ENCODE measurements around the gene NMNAT3.
"Not testable (repeated sequence)": the region's sequence is repeated elsewhere in the genome, so short reads cannot be mapped to it uniquely, and the experiment has no call there.

NMNAT3 gene

GRCh38 chr3:139636511-139636910 lies 41.3 kb downstream of the NMNAT3 start:
- no peak for DNase-seq (ENCODE audit: low spot score)

- DNase-seq (ENCODE audit: low spot score), result no peak
Measured at GRCh38 chr3:139634111-139634635, 43.6 kb downstream of the NMNAT3 start.

GRCh38 chr3:139633511-139633910 lies 44.3 kb downstream of the NMNAT3 start:
- DNase-seq (ENCODE audit: low spot score), result no peak

GRCh38 chr3:139630542-139630941 lies 47.2 kb downstream of the NMNAT3 start:
- DNase-seq (ENCODE audit: low spot score), result no peak

- peak; percentile 54 for DNase-seq (ENCODE audit: low spot score)
Measured at GRCh38 chr3:139629033-139629432, 48.7 kb downstream of the NMNAT3 start.

GRCh38 chr3:139627759-139628158 lies 50.0 kb downstream of the NMNAT3 start:
- no peak for DNase-seq (ENCODE audit: low spot score)

GRCh38 chr3:139620438-139620837 lies 57.3 kb downstream of the NMNAT3 start:
- no peak for DNase-seq (ENCODE audit: low spot score)

- DNase-seq (ENCODE audit: low spot score), result no peak
Measured at GRCh38 chr3:139619484-139619883, 58.3 kb downstream of the NMNAT3 start.

- DNase-seq (ENCODE audit: low spot score), result no peak
Measured at GRCh38 chr3:139617672-139618268, 60.0 kb downstream of the NMNAT3 start.

- DNase-seq (ENCODE audit: low spot score), result no peak
Measured at GRCh38 chr3:139611528-139611927, 66.2 kb downstream of the NMNAT3 start.

- no peak for DNase-seq (ENCODE audit: low spot score)
Measured at GRCh38 chr3:139610886-139611285, 66.9 kb downstream of the NMNAT3 start.

GRCh38 chr3:139608924-139609323 lies 68.8 kb downstream of the NMNAT3 start:
- no peak for DNase-seq (ENCODE audit: low spot score)

- DNase-seq (ENCODE audit: low spot score), result no peak
Measured at GRCh38 chr3:139608108-139608380, 69.7 kb downstream of the NMNAT3 start.

GRCh38 chr3:139607257-139608107 lies 70.3 kb downstream of the NMNAT3 start:
- no peak for DNase-seq (ENCODE audit: low spot score)

GRCh38 chr3:139602003-139602402 lies 75.8 kb downstream of the NMNAT3 start:
- no peak for DNase-seq (ENCODE audit: low spot score)

- no peak for DNase-seq (ENCODE audit: low spot score)
Measured at GRCh38 chr3:139601191-139601961, 76.4 kb downstream of the NMNAT3 start.

- no peak for DNase-seq (ENCODE audit: low spot score)
Measured at GRCh38 chr3:139597947-139598346, 79.8 kb downstream of the NMNAT3 start.

- DNase-seq (ENCODE audit: low spot score), result not testable (repeated sequence)
Measured at GRCh38 chr3:139591186-139591585, 86.6 kb downstream of the NMNAT3 start.

GRCh38 chr3:139588450-139588849 lies 89.3 kb downstream of the NMNAT3 start:
- peak; percentile 43 for DNase-seq (ENCODE audit: low spot score)

- no peak for DNase-seq (ENCODE audit: low spot score)
Measured at GRCh38 chr3:139587797-139588196, 90.0 kb downstream of the NMNAT3 start.

- DNase-seq (ENCODE audit: low spot score), result no peak
Measured at GRCh38 chr3:139586420-139587017, 91.3 kb downstream of the NMNAT3 start.

- DNase-seq (ENCODE audit: low spot score), result no peak
Measured at GRCh38 chr3:139585820-139586219, 92.0 kb downstream of the NMNAT3 start.

Measured in SW480 (cell line).